SK-N-SH (cell line): Measurements from ENCODE around the gene ATG7. TPM values are rescaled to one million over a fixed set of nuclear protein-coding genes. Genes with fewer than 3 reads are reported as not detected.
A peak's percentile ranks its signal among the peaks of the same experiment; 100 is the strongest.

Source experiments
- CTCF ChIA-PET: fragments of 300-600, 350-600 bp; formaldehyde crosslinking; extraction: SDS; loops from one replicate; lab custom pipeline; 2021; lab: Yijun Ruan, JAX
- POLR2A ChIA-PET: fragments of 350-600 bp; sonication (Branson Sonifier 250); formaldehyde crosslinking; extraction: SDS; loops from one replicate; lab custom pipeline; 2020; ENCODE audit warnings: antibody characterized with exemption, inconsistent platforms; lab: Yijun Ruan, JAX
- DNase-seq: peaks from one replicate; pipeline ENCODE4 v3.0.0; 2012
- H2AFZ ChIP-seq: fragments of 200-600 bp; sonication (generic); 2 replicates; pipeline ENCODE4 v1.8.1; 2016; ENCODE audit warnings: antibody characterized with exemption, mild to moderate bottlenecking, low read depth
- H3F3A ChIP-seq: fragments of 200-600 bp; sonication (generic); replicated peaks from 2 replicates; pipeline ENCODE3; 2016; ENCODE audit warnings: antibody characterized with exemption, mild to moderate bottlenecking; ENCODE audit not compliant: insufficient read depth
- H3K27ac ChIP-seq, 2 experiments: fragments of 200-500 bp in 1 of 2; fragments of 200-600 bp in 1 of 2; sonication (Bioruptor generic) in 1 of 2; sonication (generic), shearing (Covaris generic) in 1 of 2; 2 replicates each; pipeline versions ENCODE4 v1.5.1 to v1.6.1; 2014 to 2016; ENCODE audit warnings: low read depth in 2 of 2, inconsistent platforms in 1 of 2, low read length in 1 of 2, mild to moderate bottlenecking in 1 of 2, mixed read lengths in 1 of 2
- H3K27me3 ChIP-seq: fragments of 200-600 bp; sonication (generic), shearing (Covaris generic); 2 replicates; pipeline ENCODE4 v1.6.1; 2016; ENCODE audit warnings: mixed run types; ENCODE audit not compliant: insufficient read depth
- H3K36me3 ChIP-seq, 2 experiments: fragments of 200-500 bp in 1 of 2; fragments of 200-600 bp in 1 of 2; sonication (Bioruptor generic) in 1 of 2; sonication (generic) in 1 of 2; replicated peaks in 1 of 2; 2 replicates each; pipeline versions ENCODE3 to v1.5.1; 2014 to 2016; ENCODE audit warnings: low read length in 1 of 2, mild to moderate bottlenecking in 1 of 2; ENCODE audit not compliant: insufficient read depth in 2 of 2, control insufficient read depth in 1 of 2
- H3K4me1 ChIP-seq, 2 experiments: fragments of 200-500 bp in 1 of 2; fragments of 200-600 bp in 1 of 2; sonication (Bioruptor generic) in 1 of 2; sonication (generic), shearing (Covaris generic) in 1 of 2; 2 replicates each; pipeline versions ENCODE4 v1.5.1 to v1.6.1; 2014 to 2016; ENCODE audit warnings: low read depth in 1 of 2, low read length in 1 of 2, mixed run types in 1 of 2; ENCODE audit not compliant: insufficient read depth in 2 of 2, control insufficient read depth in 1 of 2
- H3K4me2 ChIP-seq: fragments of 200-600 bp; sonication (generic), shearing (Covaris generic); 2 replicates; pipeline ENCODE4 v1.6.1; 2017; ENCODE audit warnings: mixed run types
- H3K4me3 ChIP-seq, 2 experiments: fragments of 200-500 bp in 1 of 2; fragments of 200-600 bp in 1 of 2; sonication (Bioruptor generic) in 1 of 2; sonication (generic), shearing (Covaris generic) in 1 of 2; 2 replicates each; pipeline versions ENCODE4 v1.5.1 to v1.8.1; 2014 to 2016; ENCODE audit warnings: low read depth in 2 of 2, inconsistent platforms in 1 of 2, low read length in 1 of 2, mild to moderate bottlenecking in 1 of 2, mixed read lengths in 1 of 2, moderate library complexity in 1 of 2
- H3K79me2 ChIP-seq: fragments of 200-600 bp; sonication (generic); 2 replicates; pipeline ENCODE4 v1.8.1; 2017; ENCODE audit warnings: mild to moderate bottlenecking; ENCODE audit not compliant: insufficient read depth
- H3K9ac ChIP-seq: fragments of 200-600 bp; sonication (generic); 2 replicates; pipeline ENCODE4 v1.6.1; 2017; ENCODE audit warnings: mixed run types
- H3K9me2 ChIP-seq: fragments of 200-600 bp; sonication (generic); 2 replicates; pipeline ENCODE4 v1.6.1; 2017; ENCODE audit warnings: mixed run types
- H3K9me3 ChIP-seq: fragments of 200-600 bp; sonication (generic); 2 replicates; pipeline ENCODE4 v1.6.1; 2017; ENCODE audit warnings: mixed run types, mild to moderate bottlenecking, moderate library complexity
- H4K20me1 ChIP-seq: fragments of 200-600 bp; sonication (generic); 2 replicates; pipeline ENCODE4 v1.6.1; 2017; ENCODE audit warnings: mild to moderate bottlenecking, mixed run types; ENCODE audit not compliant: insufficient read depth
- ELF1 ChIP-seq: IDR thresholded peaks from 2 replicates; pipeline ENCODE4 v1.4.0; 2012
- EP300 ChIP-seq, 2 experiments: IDR thresholded peaks; 2 replicates each; pipeline versions ENCODE4 v1.4.0 to v1.6.1; 2012; ENCODE audit warnings: borderline replicate concordance in 1 of 2, low read depth in 1 of 2, low read length in 1 of 2
- FOXJ3 ChIP-seq: sonication (generic); formaldehyde crosslinking; IDR thresholded peaks from 2 replicates; pipeline ENCODE4 v1.5.1; 2020; ENCODE audit warnings: mild to moderate bottlenecking, missing genetic modification reagents
- FOXM1 ChIP-seq: IDR thresholded peaks from 2 replicates; pipeline ENCODE4 v1.4.0; 2012; ENCODE audit warnings: low read depth, mild to moderate bottlenecking
- GABPA ChIP-seq: IDR thresholded peaks from 2 replicates; pipeline ENCODE4 v1.4.0; 2012; ENCODE audit warnings: low read depth, mild to moderate bottlenecking
- MXI1 ChIP-seq: IDR thresholded peaks from 2 replicates; pipeline ENCODE4 v1.6.1; 2012; ENCODE audit warnings: mild to moderate bottlenecking, low read depth, low read length, improper control_type of control experiment
- NFIC ChIP-seq: IDR thresholded peaks from 2 replicates; pipeline ENCODE4 v1.4.0; 2012; ENCODE audit warnings: borderline replicate concordance
- NRF1 ChIP-seq: IDR thresholded peaks from 2 replicates; pipeline ENCODE4 v1.6.1; 2012; ENCODE audit warnings: low read depth, mild to moderate bottlenecking, low read length
- POLR2AphosphoS5 ChIP-seq: IDR thresholded peaks from 2 replicates; pipeline ENCODE4 v1.6.1; 2012; ENCODE audit warnings: low read depth, low read length
- RAD21 ChIP-seq: IDR thresholded peaks from 2 replicates; pipeline ENCODE4 v1.6.1; 2012; ENCODE audit warnings: mild to moderate bottlenecking, low read length
- RCOR1 ChIP-seq: fragments of 150-350 bp; IDR thresholded peaks from 2 replicates; pipeline ENCODE4 v1.6.1; 2017; ENCODE audit warnings: antibody characterized with exemption, low read length
- SMC3 ChIP-seq: IDR thresholded peaks from 2 replicates; pipeline ENCODE4 v1.6.1; 2012; ENCODE audit warnings: low read depth, low read length, improper control_type of control experiment
- TEAD4 ChIP-seq: IDR thresholded peaks from 2 replicates; pipeline ENCODE4 v1.4.0; 2012; ENCODE audit warnings: mild to moderate bottlenecking, borderline replicate concordance; ENCODE audit not compliant: insufficient read depth
- YY1 ChIP-seq: IDR thresholded peaks from 2 replicates; pipeline ENCODE4 v1.4.0; 2012; ENCODE audit warnings: low read depth, mild to moderate bottlenecking
- WGBS: methylation state at CpG from one replicate; pipeline ENCODE4 v1.1.6; 2017; ENCODE audit warnings: low lambda C conversion rate; 5-methylcytosine and 5-hydroxymethylcytosine counted together
- polyA plus RNA-seq, 3 experiments: library from polyadenylated mRNA; depleted of rRNA; stranded (reverse); fragments of >200 nt; gene quantifications; 2 replicates each; pipeline ENCODE4 v1.2.3, GENCODE V29; 2012
- TF ChIP-seq, protein P1 (sequence below): IDR thresholded peaks from 2 replicates; pipeline ENCODE4 v1.6.1; 2012; ENCODE audit warnings: mild to moderate bottlenecking, low read depth, low read length, moderate library complexity
- TF ChIP-seq, protein P2 (sequence below): fragments of 200-600 bp; sonication (generic); IDR thresholded peaks from 2 replicates; pipeline ENCODE4 v1.6.1; 2017; ENCODE audit warnings: antibody characterized with exemption, mild to moderate bottlenecking, moderate library complexity
- TF ChIP-seq, protein P3 (sequence below): IDR thresholded peaks from 2 replicates; pipeline ENCODE4; 2012
- TF ChIP-seq, protein P4 (sequence below): IDR thresholded peaks from 2 replicates; pipeline ENCODE4 v1.4.0; 2012; ENCODE audit warnings: low read depth, borderline replicate concordance
- TF ChIP-seq, protein P5 (sequence below): IDR thresholded peaks from 2 replicates; pipeline ENCODE4 v1.4.0; 2012; ENCODE audit warnings: low read depth
- TF ChIP-seq, protein P6 (sequence below): fragments of 150-350 bp; IDR thresholded peaks from 2 replicates; pipeline ENCODE4 v1.6.1; 2016; ENCODE audit warnings: mild to moderate bottlenecking, low read depth, low read length

Gene ATG7
- polyA plus RNA-seq, 1 of the 3 experiments (the other 2 are of a cell fraction) = 29.5 TPM

DNA sequence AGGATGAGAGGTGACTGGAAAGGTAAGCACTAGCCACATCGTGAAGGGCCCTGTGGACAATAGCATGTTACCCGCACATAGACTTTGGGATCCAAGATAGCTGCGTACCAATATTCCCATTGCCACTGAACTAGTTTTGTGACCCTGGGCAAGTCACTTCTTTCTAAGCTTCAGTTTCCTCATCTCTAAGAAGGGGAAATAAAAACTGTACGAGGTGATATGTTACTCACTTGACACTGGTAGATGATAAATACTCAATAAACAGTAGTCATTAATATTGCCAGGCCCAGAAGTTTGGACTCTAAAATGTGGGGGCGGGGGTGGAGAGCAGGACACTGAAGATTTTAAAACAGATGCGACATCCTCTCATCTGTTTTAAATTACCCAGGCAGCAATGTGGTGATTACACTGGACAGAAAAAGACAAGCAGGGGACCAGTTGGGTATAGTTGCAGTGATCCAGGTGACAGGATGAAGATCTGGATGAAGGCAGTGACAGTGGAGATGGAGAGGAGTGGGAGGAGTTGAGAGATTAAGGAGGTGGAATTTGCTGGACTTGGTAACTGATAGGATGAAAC is 2.5 kb downstream of the ATG7 start (continued):
- TF ChIP-seq, protein P1, sequence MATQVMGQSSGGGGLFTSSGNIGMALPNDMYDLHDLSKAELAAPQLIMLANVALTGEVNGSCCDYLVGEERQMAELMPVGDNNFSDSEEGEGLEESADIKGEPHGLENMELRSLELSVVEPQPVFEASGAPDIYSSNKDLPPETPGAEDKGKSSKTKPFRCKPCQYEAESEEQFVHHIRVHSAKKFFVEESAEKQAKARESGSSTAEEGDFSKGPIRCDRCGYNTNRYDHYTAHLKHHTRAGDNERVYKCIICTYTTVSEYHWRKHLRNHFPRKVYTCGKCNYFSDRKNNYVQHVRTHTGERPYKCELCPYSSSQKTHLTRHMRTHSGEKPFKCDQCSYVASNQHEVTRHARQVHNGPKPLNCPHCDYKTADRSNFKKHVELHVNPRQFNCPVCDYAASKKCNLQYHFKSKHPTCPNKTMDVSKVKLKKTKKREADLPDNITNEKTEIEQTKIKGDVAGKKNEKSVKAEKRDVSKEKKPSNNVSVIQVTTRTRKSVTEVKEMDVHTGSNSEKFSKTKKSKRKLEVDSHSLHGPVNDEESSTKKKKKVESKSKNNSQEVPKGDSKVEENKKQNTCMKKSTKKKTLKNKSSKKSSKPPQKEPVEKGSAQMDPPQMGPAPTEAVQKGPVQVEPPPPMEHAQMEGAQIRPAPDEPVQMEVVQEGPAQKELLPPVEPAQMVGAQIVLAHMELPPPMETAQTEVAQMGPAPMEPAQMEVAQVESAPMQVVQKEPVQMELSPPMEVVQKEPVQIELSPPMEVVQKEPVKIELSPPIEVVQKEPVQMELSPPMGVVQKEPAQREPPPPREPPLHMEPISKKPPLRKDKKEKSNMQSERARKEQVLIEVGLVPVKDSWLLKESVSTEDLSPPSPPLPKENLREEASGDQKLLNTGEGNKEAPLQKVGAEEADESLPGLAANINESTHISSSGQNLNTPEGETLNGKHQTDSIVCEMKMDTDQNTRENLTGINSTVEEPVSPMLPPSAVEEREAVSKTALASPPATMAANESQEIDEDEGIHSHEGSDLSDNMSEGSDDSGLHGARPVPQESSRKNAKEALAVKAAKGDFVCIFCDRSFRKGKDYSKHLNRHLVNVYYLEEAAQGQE = no peak
- TF ChIP-seq FOXM1 (no peak), NRF1 (no peak), YY1 (no peak), NFIC (no peak), POLR2AphosphoS5 (no peak), EP300 (IDR thresholded peaks at IDR 0.05; ENCODE audit: borderline replicate concordance in 1 of 2, low read depth in 1 of 2, low read length in 1 of 2) (peak in 1 of 2 experiments; percentile 24; a peak in 1 of 4 replicates), SMC3 (no peak), ELF1 (no peak)

DNA sequence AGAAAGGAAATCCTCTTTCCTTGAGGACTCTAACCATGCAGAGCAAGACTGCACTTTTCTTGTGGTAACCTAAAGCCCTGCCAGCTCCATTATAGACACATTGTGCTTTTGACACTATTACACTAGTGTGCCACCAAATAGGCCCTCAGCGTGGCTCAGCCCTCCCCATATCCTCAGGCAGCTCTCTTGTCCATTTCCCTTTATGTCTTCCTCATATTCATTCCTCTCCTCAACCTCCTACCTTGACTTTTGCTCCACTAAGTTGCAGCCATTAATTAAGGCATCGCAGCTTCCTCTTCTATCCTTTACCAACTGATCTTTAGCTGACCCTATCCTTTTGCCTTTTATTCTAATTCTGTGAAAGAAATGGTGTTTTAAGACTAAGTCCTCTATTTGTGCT is 3.7 kb downstream of the ATG7 start:
- peaks cover 87% of the 10 kb centered on the region for H3K79me2 ChIP-seq

More for the DNA sequence above, 3.7 kb downstream of the ATG7 start:
- Histone ChIP-seq H3K9me2 (no peaks in the 10 kb centered on the region), H4K20me1 (no peaks in the 10 kb centered on the region), H3F3A (peaks cover 15% of the 10 kb centered on the region), H3K27ac (no peak overlapping the region), H3K36me3 (peaks cover 3 to 14% of the 10 kb centered on the region in 2 experiments), H2AFZ (no peak overlapping the region), H3K4me3 (no peak overlapping the region), H3K27me3 (no peaks in the 10 kb centered on the region), H3K9me3 (no peaks in the 10 kb centered on the region), H3K9ac (no peak overlapping the region), H3K4me1 (peaks cover 24 to 26% of the 10 kb centered on the region in 2 experiments; a peak in 3 of 4 replicates), H3K4me2 (no peak overlapping the region)
- CTCF ChIA-PET = interaction anchor here (1.5 kb wide), 1 partner anchor 121 kb away, joined by 3 read pairs; no protein-coding TSS in a partner anchor
- WGBS = 63% methylated on average over 2 of the region's 2 CpGs
- DNase-seq = no peak
- POLR2A ChIA-PET = no interaction called here
- TF ChIP-seq, protein P2, sequence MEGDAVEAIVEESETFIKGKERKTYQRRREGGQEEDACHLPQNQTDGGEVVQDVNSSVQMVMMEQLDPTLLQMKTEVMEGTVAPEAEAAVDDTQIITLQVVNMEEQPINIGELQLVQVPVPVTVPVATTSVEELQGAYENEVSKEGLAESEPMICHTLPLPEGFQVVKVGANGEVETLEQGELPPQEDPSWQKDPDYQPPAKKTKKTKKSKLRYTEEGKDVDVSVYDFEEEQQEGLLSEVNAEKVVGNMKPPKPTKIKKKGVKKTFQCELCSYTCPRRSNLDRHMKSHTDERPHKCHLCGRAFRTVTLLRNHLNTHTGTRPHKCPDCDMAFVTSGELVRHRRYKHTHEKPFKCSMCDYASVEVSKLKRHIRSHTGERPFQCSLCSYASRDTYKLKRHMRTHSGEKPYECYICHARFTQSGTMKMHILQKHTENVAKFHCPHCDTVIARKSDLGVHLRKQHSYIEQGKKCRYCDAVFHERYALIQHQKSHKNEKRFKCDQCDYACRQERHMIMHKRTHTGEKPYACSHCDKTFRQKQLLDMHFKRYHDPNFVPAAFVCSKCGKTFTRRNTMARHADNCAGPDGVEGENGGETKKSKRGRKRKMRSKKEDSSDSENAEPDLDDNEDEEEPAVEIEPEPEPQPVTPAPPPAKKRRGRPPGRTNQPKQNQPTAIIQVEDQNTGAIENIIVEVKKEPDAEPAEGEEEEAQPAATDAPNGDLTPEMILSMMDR = no peak
- TF ChIP-seq, protein P3, sequence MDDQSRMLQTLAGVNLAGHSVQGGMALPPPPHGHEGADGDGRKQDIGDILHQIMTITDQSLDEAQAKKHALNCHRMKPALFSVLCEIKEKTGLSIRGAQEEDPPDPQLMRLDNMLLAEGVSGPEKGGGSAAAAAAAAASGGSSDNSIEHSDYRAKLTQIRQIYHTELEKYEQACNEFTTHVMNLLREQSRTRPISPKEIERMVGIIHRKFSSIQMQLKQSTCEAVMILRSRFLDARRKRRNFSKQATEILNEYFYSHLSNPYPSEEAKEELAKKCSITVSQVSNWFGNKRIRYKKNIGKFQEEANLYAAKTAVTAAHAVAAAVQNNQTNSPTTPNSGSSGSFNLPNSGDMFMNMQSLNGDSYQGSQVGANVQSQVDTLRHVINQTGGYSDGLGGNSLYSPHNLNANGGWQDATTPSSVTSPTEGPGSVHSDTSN = no peak
- TF ChIP-seq RAD21 (no peak), FOXJ3 (CRISPR knock-in tag) (no peak), MXI1 (no peak), GABPA (no peak), TEAD4 (no peak), RCOR1 (no peak), YY1 (no peak), POLR2AphosphoS5 (no peak), ELF1 (no peak)
- TF ChIP-seq, protein P4, sequence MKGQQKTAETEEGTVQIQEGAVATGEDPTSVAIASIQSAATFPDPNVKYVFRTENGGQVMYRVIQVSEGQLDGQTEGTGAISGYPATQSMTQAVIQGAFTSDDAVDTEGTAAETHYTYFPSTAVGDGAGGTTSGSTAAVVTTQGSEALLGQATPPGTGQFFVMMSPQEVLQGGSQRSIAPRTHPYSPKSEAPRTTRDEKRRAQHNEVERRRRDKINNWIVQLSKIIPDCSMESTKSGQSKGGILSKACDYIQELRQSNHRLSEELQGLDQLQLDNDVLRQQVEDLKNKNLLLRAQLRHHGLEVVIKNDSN = no peak
- TF ChIP-seq, protein P5, sequence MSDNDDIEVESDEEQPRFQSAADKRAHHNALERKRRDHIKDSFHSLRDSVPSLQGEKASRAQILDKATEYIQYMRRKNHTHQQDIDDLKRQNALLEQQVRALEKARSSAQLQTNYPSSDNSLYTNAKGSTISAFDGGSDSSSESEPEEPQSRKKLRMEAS = no peak
- TF ChIP-seq, protein P6, sequence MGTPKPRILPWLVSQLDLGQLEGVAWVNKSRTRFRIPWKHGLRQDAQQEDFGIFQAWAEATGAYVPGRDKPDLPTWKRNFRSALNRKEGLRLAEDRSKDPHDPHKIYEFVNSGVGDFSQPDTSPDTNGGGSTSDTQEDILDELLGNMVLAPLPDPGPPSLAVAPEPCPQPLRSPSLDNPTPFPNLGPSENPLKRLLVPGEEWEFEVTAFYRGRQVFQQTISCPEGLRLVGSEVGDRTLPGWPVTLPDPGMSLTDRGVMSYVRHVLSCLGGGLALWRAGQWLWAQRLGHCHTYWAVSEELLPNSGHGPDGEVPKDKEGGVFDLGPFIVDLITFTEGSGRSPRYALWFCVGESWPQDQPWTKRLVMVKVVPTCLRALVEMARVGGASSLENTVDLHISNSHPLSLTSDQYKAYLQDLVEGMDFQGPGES = no peak
